Left lung (tissue), 10 donors: ENCODE results near the gene CXXC5. TPM values are rescaled to one million over a fixed set of nuclear protein-coding genes. Genes with fewer than 3 reads are reported as not detected.

Experiments used
- ATAC-seq: fragments of 200-7000 bp; cut with Tn5 transposase; one replicate; pipeline ENCODE4 v1.9.1; 2020; ENCODE audit warnings: moderate library complexity
- DNase-seq, 4 donors: peaks; one replicate each; pipeline ENCODE4 v3.0.0-alpha.2; 2013 to 2020
- H3K27ac ChIP-seq, 2 donors: fragments of 200-600 bp; sonication (generic) in 1 of 2; one replicate each; pipeline versions ENCODE4 v1.5.0 to v1.8.0; 2020 to 2021
- H3K27me3 ChIP-seq, 2 donors: fragments of 200-600 bp; sonication (generic) in 1 of 2; one replicate each; pipeline versions ENCODE4 v1.5.0 to v1.8.0; 2020 to 2021
- H3K36me3 ChIP-seq, 2 donors: fragments of 200-600 bp; sonication (generic) in 1 of 2; one replicate each; pipeline versions ENCODE4 v1.5.0 to v1.8.0; 2020 to 2021
- H3K4me1 ChIP-seq, 2 donors: fragments of 200-600 bp; one replicate each; pipeline ENCODE4 v1.8.0; 2021
- H3K4me3 ChIP-seq, 2 donors: fragments of 200-600 bp; sonication (generic) in 1 of 2; one replicate each; pipeline versions ENCODE4 v1.5.0 to v1.8.0; 2020 to 2021; ENCODE audit warnings: mild to moderate bottlenecking in 1 of 2
- H3K9me3 ChIP-seq, 2 donors: fragments of 200-600 bp; sonication (generic) in 1 of 2; one replicate each; pipeline versions ENCODE4 v1.5.0 to v1.8.0; 2020 to 2021
- intact Hi-C, 2 donors: fragments of 100-400 bp; cut with DNase I; formaldehyde crosslinking; loops; one replicate each; pipeline versions ENCODE4 v1.11.2 to v1.14.2; 2022
- polyA plus RNA-seq, 6 donors: library from polyadenylated mRNA; unstranded; fragments of 120-200 nt; gene quantifications; one replicate each; pipeline ENCODE4 v1.2.1, GENCODE V29; 2013; ENCODE audit not compliant: insufficient read length in 6 of 6
- total RNA-seq, 2 donors: library from RNA; stranded (reverse); fragmentation: NEBNext Ultra II Directional; extraction: Animal tissue kit (Norgen Biotek cat#: 25700); gene quantifications; one replicate each; pipeline ENCODE4 v1.2.1, GENCODE V29; 2021
- TF ChIP-seq, protein P1 (sequence below), 2 donors: fragments of 200-600 bp; sonication (generic) in 1 of 2; IDR thresholded peaks; one replicate each; pipeline versions ENCODE4 v1.5.0 to v1.8.0; 2021; ENCODE audit warnings: antibody characterized with exemption in 2 of 2
- donor health status: DM: no; HTN: yes; CAD: no.
- donor health status: DM: no; HTN: no; CAD: no.

CXXC5 gene
- total and polyA plus RNA-seq, 8 donors, result 24.5 to 53.5 (median 40.9) TPM

- Histone ChIP-seq H3K4me3 (peak overlapping the region; percentile 76 to 92), H3K9me3 (no peaks in the 10 kb centered on the region), H3K27ac (peak overlapping the region in 1 of 2 donors; percentile 73), H3K27me3 (peaks cover 0 to 72% of the 10 kb centered on the region in 2 donors), H3K36me3 (no peaks in the 10 kb centered on the region), H3K4me1 (peaks cover 17 to 59% of the 10 kb centered on the region in 2 donors)
- ATAC-seq (no peak), DNase-seq (peak in 2 of 4 donors; percentile 31 to 51)
- intact Hi-C loops, result no loop called here
- TF ChIP-seq, protein P1, sequence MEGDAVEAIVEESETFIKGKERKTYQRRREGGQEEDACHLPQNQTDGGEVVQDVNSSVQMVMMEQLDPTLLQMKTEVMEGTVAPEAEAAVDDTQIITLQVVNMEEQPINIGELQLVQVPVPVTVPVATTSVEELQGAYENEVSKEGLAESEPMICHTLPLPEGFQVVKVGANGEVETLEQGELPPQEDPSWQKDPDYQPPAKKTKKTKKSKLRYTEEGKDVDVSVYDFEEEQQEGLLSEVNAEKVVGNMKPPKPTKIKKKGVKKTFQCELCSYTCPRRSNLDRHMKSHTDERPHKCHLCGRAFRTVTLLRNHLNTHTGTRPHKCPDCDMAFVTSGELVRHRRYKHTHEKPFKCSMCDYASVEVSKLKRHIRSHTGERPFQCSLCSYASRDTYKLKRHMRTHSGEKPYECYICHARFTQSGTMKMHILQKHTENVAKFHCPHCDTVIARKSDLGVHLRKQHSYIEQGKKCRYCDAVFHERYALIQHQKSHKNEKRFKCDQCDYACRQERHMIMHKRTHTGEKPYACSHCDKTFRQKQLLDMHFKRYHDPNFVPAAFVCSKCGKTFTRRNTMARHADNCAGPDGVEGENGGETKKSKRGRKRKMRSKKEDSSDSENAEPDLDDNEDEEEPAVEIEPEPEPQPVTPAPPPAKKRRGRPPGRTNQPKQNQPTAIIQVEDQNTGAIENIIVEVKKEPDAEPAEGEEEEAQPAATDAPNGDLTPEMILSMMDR (IDR thresholded peaks at IDR 0.05), result no peak
Measured at GRCh38 chr5:139647506-139648204, 494 bp upstream of the CXXC5 start.

- TF ChIP-seq, protein P1 (IDR thresholded peaks at IDR 0.05), result no peak
- ATAC-seq, result peak; percentile 1
- intact Hi-C loops, result no loop called here
- H3K36me3 ChIP-seq, result no peaks in the 10 kb centered on the region
- peak overlapping the region; percentile 76 to 92 for H3K4me3 ChIP-seq
- peaks cover 0 to 76% of the 10 kb centered on the region in 2 donors for H3K27me3 ChIP-seq
- H3K9me3 ChIP-seq, result no peaks in the 10 kb centered on the region
- peak in 2 of 4 donors; percentile 55 to 84 for DNase-seq
- H3K27ac ChIP-seq, result peak overlapping the region; percentile 73 to 87
- H3K4me1 ChIP-seq, result peaks cover 25 to 72% of the 10 kb centered on the region in 2 donors
Measured at GRCh38 chr5:139649082-139649991, 1.2 kb downstream of the CXXC5 start.

DNA sequence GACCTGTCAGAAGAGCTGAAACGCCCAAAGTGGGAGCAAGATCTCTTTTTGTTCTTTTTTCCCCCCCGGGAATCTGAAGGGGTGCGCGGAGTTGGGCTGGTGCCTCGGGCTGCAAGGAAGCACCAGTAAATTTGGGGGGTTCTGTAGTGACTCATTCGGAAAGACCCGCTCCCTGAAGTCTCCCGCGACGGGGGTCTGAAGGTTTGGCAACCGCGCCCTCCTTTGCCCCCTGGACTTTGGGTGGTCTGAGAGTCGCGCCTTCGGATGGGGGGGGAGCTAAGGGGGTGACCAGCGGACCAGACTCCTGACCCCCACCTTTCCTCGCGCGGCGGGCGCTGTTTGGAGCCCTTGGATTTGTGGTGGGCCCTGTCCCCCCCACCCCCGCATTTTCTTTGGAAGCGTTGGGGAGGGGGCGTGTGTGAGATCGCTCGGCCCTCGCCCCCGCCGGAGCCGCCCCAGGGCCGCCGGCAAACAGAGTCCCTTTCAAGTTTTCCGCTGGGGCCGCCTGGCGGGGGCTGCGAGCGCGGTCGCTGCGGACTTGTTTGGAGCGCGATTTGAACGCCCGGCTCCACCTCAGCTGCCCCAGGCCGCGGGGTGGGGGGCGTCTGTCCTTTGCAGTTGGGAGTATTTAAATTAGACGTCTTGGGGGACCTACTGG, 2.0 kb downstream of the CXXC5 start:
- Histone ChIP-seq H3K27ac (peak overlapping the region; percentile 37 to 87), H3K4me3 (peak overlapping the region; percentile 76 to 92), H3K4me1 (peaks cover 30 to 80% of the 10 kb centered on the region in 2 donors), H3K9me3 (no peaks in the 10 kb centered on the region), H3K36me3 (no peaks in the 10 kb centered on the region), H3K27me3 (peaks cover 0 to 76% of the 10 kb centered on the region in 2 donors)
- intact Hi-C loops, result no loop called here
- peak in 3 of 4 donors; percentile 47 to 78 (median 56) for DNase-seq
- ATAC-seq, result no peak
- TF ChIP-seq, protein P1 (IDR thresholded peaks at IDR 0.05), result peak in 1 of 2 donors; percentile 23

DNA sequence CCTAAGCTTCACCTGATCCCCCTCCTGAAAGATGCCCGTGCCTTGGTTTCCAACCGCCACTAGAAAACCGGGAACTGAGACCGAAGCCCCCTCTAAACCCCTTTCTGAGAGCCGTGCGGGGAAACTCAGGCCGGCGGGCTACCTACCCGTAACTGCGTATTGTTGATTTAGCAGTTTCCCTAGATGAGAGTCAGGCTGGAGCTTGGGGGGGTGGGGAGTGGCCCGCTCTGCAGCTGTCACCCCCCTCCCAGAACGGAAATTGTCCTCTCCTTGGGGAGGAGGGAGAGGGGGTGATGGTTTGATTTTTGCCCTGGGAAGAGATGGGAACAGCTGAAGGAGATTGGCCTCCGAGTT, 2.5 kb downstream of the CXXC5 start:
- Histone ChIP-seq H3K27ac (peak overlapping the region; percentile 37 to 87), H3K36me3 (no peaks in the 10 kb centered on the region), H3K4me1 (peaks cover 35 to 85% of the 10 kb centered on the region in 2 donors), H3K27me3 (peaks cover 0 to 73% of the 10 kb centered on the region in 2 donors), H3K9me3 (no peaks in the 10 kb centered on the region), H3K4me3 (peak overlapping the region; percentile 76 to 92)
- ATAC-seq (no peak), DNase-seq (peak in 2 of 4 donors; percentile 36 to 72)
- intact Hi-C loops, result no loop called here
- TF ChIP-seq, protein P1 (IDR thresholded peaks at IDR 0.05), result no peak
